Kidney (tissue), 14 donors: Measurements from ENCODE around the gene ZBED4. TPM values are rescaled to one million over a fixed set of nuclear protein-coding genes. Genes with fewer than 3 reads are reported as not detected.

Experiments used
- DNase-seq, 5 donors: peaks; one replicate each; pipeline ENCODE4 v3.0.0-alpha.2; 2013 to 2020
- FAIRE-seq: peaks from 2 replicates; lab custom pipeline; 2012; peaks lifted over from hg19 to GRCh38; lab: Jason Lieb, UNC
- H3K27ac ChIP-seq, 2 donors: one replicate each; pipeline ENCODE4 v1.7.0; 2013; ENCODE audit warnings: low read depth in 2 of 2, low read length in 2 of 2, inconsistent platforms in 1 of 2
- H3K27me3 ChIP-seq: one replicate; pipeline ENCODE4 v1.7.1; 2013; ENCODE audit warnings: low read length, inconsistent platforms; ENCODE audit not compliant: control insufficient read depth, insufficient read depth
- H3K36me3 ChIP-seq, 3 donors: one replicate each; pipeline versions ENCODE4 v1.7.0 to v1.7.1; 2013; ENCODE audit warnings: low read length in 3 of 3, control low read depth in 1 of 3, inconsistent platforms in 1 of 3; ENCODE audit not compliant: insufficient read depth in 3 of 3, control insufficient read depth in 2 of 3
- H3K4me1 ChIP-seq, 3 donors: one replicate each; pipeline versions ENCODE4 v1.7.0 to v1.7.1; 2013; ENCODE audit warnings: low read length in 3 of 3, inconsistent platforms in 1 of 3, low read depth in 1 of 3; ENCODE audit not compliant: control insufficient read depth in 2 of 3, insufficient read depth in 2 of 3
- H3K4me3 ChIP-seq, 3 donors: one replicate each; pipeline versions ENCODE4 v1.7.0 to v1.8.1; 2013; ENCODE audit warnings: low read length in 3 of 3, control low read depth in 1 of 3, inconsistent platforms in 1 of 3
- H3K9ac ChIP-seq, 3 donors: one replicate each; pipeline versions ENCODE4 v1.7.0 to v1.7.1; 2013; ENCODE audit warnings: low read length in 3 of 3, control low read depth in 1 of 3, inconsistent platforms in 1 of 3
- H3K9me3 ChIP-seq, 3 donors: one replicate each; pipeline versions ENCODE4 v1.7.0 to v1.7.1; 2013; ENCODE audit warnings: low read length in 3 of 3, control low read depth in 1 of 3, inconsistent platforms in 1 of 3; ENCODE audit not compliant: control insufficient read depth in 2 of 3, insufficient read depth in 1 of 3
- intact Hi-C: fragments of 100-400 bp; cut with DNase I; formaldehyde crosslinking; loops from one replicate; pipeline ENCODE4 v1.11.1; 2022
- polyA plus RNA-seq: library from polyadenylated mRNA; stranded (reverse); fragments of 350-450 nt; fragmentation: Illumina TruSeq; extraction: RNeasy Lipid Tissue Mini Kit (QIAGEN cat#74804); gene quantifications from one replicate; pipeline ENCODE4 v1.2.3, GENCODE V29; 2014; ENCODE audit warnings: low read depth, low replicate concordance; ENCODE audit not compliant: insufficient read depth
- total RNA-seq: library from RNA; stranded (reverse); fragmentation: NEBNext Ultra II Directional; extraction: Animal tissue kit (Norgen Biotek cat#: 25700); gene quantifications from one replicate; pipeline ENCODE4 v1.2.1, GENCODE V29; 2021
- TF ChIP-seq, protein P1 (sequence below): IDR thresholded peaks from 3 replicates; pipeline ENCODE4 v1.5.1; 2012; ENCODE audit warnings: mild to moderate bottlenecking, moderate library complexity, borderline replicate concordance; ENCODE audit not compliant: insufficient read depth; ENCODE audit errors: extremely low read depth
- donor health status: control.
- donor health status: control.
- donor health status: control.
- donor health status: control.
- donor health status: control.
- donor health status: DM: yes; HTN: yes; CAD: no.
- donor health status: Normal renal cell carcinoma (clear cell type).

Gene ZBED4
- total and polyA plus RNA-seq, 2 donors from 2014 or later = 2.1 to 12.9 TPM

DNA sequence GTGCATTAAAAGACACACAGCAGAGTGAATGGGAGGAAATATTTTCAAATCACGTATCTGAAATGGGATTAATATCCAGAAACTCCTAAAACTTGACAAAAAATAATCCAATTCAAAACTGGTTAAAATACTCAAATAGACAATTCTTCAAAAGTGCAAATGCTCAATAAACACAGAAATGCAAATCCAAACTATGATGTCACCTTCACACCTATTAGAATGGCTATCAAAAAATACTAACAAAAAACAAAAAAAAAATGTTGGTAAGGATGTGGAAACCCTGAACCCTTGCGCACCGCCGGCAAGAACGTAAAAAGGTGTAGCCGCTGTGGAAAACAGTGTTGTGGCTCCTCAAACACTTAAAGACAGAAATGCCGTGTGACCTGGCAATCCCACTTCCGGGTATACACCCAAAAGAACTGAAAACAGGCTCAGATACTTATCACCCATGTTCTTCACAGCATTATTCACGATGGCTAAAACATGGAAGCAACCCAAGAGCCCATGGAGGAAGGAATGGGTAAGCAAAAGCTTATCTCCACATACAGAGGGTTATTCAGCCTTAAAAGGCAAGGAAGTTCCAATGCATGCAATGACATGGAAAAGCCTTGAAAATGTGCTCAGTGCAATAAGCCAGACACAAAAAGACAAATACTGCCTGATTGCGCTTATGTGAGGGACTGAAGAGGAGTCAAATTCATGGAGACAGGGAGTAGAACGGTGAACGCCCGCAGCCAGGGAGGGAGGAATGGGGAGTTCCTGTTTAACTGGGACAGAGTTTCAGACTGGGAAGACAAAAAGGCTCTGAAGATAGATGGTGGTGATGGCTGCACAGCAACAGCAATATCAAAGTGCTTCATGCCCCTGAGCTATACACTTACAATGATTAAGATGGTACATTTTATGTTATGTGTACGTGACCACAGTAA, 45.6 kb upstream of the ZBED4 start:
- DNase-seq = no peak
- no peaks in the 10 kb centered on the region for H3K9me3 ChIP-seq
- no peak for FAIRE-seq
- TF ChIP-seq, protein P1, sequence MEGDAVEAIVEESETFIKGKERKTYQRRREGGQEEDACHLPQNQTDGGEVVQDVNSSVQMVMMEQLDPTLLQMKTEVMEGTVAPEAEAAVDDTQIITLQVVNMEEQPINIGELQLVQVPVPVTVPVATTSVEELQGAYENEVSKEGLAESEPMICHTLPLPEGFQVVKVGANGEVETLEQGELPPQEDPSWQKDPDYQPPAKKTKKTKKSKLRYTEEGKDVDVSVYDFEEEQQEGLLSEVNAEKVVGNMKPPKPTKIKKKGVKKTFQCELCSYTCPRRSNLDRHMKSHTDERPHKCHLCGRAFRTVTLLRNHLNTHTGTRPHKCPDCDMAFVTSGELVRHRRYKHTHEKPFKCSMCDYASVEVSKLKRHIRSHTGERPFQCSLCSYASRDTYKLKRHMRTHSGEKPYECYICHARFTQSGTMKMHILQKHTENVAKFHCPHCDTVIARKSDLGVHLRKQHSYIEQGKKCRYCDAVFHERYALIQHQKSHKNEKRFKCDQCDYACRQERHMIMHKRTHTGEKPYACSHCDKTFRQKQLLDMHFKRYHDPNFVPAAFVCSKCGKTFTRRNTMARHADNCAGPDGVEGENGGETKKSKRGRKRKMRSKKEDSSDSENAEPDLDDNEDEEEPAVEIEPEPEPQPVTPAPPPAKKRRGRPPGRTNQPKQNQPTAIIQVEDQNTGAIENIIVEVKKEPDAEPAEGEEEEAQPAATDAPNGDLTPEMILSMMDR = no peak
- H3K27me3 ChIP-seq = no peaks in the 10 kb centered on the region
- H3K4me1 ChIP-seq = peaks cover 0 to 12% (median 6%) of the 10 kb centered on the region in 3 donors
- intact Hi-C loops = no loop called here
- H3K36me3 ChIP-seq = peaks cover 0 to 7% (median 6%) of the 10 kb centered on the region in 3 donors
- H3K4me3 ChIP-seq = no peak overlapping the region
- H3K27ac ChIP-seq = no peak overlapping the region
- no peak overlapping the region for H3K9ac ChIP-seq

DNA sequence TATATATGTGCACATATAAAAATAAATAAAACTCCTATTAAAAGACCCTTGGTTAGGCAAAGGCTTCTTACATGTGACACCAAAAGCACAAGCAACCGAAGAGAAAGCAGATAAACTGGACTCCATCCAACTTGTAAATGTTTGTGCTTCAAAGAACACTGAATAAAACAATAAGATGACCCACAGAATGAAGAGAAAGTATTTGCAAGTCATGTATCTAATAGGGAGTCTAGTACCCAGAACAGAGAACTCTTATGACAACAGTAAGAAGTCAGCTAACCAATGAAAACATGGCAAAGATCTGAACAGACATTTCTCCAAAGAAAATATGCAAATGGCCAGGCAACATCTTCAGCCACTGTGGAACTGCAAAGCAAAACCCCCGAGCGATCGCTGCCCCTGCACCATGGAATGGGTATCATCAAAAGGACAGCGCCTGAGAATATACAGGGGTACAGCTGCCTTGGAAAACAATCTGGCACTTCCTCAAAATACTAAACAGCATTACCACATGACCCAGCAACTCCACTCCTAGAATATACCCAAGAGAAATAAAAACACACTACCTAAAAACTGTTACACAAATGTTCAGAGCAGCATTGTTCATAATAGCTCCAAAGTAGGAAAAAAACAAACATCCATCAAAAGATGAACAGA, 43.2 kb upstream of the ZBED4 start:
- peaks cover 0 to 11% (median 0%) of the 10 kb centered on the region in 3 donors for H3K36me3 ChIP-seq
- intact Hi-C loops = no loop called here
- TF ChIP-seq, protein P1 = no peak
- H3K4me1 ChIP-seq = peaks cover 0 to 12% (median 4%) of the 10 kb centered on the region in 3 donors
- DNase-seq (no peak), FAIRE-seq (no peak)
- H3K9me3 ChIP-seq = no peaks in the 10 kb centered on the region
- no peak overlapping the region for H3K9ac ChIP-seq
- no peak overlapping the region for H3K27ac ChIP-seq
- no peaks in the 10 kb centered on the region for H3K27me3 ChIP-seq
- no peak overlapping the region for H3K4me3 ChIP-seq

DNA sequence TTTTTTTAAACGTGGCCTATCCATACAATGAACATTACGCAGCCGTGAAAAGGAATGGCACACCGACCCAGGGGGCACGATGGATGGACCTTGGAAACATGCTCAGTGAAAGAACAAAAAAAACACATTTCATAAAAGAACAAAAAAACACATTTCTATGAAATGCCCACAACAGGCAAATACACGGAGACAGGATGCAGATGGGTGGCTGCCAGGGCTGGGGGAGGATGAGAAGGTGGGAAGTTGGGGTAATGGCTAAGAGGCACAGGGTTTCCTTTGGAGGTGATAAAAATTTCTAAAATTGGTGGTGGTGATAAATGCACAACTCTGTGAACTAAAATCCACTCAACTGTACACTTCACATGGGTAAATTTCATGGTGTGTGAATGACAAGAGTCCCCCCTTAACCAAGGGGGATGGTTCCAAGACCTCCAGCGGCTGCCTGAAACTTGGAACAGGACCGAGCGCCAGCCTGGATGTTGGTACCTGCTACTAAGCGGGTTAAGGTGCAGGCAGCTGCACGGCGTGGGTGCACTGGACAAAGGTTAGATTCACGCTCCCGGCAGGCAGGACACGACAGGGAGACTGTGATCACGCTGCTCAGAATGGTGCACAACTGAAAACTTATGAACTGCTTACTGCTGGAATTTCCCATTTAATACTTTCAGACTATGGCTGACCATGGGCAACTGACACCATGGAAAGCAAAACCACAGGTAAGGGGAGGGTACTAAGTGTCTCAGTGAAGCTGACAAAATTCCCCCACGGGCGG, 42.4 kb upstream of the ZBED4 start:
- Histone ChIP-seq H3K9ac (no peak overlapping the region), H3K27ac (no peak overlapping the region), H3K4me3 (no peak overlapping the region), H3K27me3 (no peaks in the 10 kb centered on the region), H3K36me3 (peaks cover 0 to 11% (median 0%) of the 10 kb centered on the region in 3 donors), H3K9me3 (no peaks in the 10 kb centered on the region), H3K4me1 (peaks cover 0 to 14% (median 6%) of the 10 kb centered on the region in 3 donors)
- intact Hi-C loops = no loop called here
- TF ChIP-seq, protein P1 = no peak
- no peak for DNase-seq
- FAIRE-seq = no peak
